ENCODE results near the gene CTLA4.

- TF ChIP-seq, protein P1, sequence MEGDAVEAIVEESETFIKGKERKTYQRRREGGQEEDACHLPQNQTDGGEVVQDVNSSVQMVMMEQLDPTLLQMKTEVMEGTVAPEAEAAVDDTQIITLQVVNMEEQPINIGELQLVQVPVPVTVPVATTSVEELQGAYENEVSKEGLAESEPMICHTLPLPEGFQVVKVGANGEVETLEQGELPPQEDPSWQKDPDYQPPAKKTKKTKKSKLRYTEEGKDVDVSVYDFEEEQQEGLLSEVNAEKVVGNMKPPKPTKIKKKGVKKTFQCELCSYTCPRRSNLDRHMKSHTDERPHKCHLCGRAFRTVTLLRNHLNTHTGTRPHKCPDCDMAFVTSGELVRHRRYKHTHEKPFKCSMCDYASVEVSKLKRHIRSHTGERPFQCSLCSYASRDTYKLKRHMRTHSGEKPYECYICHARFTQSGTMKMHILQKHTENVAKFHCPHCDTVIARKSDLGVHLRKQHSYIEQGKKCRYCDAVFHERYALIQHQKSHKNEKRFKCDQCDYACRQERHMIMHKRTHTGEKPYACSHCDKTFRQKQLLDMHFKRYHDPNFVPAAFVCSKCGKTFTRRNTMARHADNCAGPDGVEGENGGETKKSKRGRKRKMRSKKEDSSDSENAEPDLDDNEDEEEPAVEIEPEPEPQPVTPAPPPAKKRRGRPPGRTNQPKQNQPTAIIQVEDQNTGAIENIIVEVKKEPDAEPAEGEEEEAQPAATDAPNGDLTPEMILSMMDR (IDR thresholded peaks at IDR 0.05; ENCODE audit: low read length) = no peak
- no peak for TF ChIP-seq EZH2 (IDR thresholded peaks at IDR 0.05; ENCODE audit: borderline replicate concordance, low read length)
Measured at GRCh38 chr2:203846490-203847105, 21.0 kb upstream of the CTLA4 start.

Measured in OCI-LY1 (cell line).